CD4-positive, alpha-beta T cell treated with Interleukin-17A for 1 hour (primary cell): Measurements from ENCODE around the gene EMX1.

ENCODE experiments used
- DNase-seq: peaks from one replicate; pipeline ENCODE4 v3.0.0-alpha.2; 2020

Gene EMX1

GRCh38 chr2:72926811-72927465, 9.6 kb downstream of the EMX1 start:
- DNase-seq, result no peak

GRCh38 chr2:72927619-72928550, 10.6 kb downstream of the EMX1 start:
- DNase-seq, result no peak

GRCh38 chr2:72929010-72929409, 11.7 kb downstream of the EMX1 start:
- DNase-seq, result no peak

- DNase-seq, result no peak
Measured at GRCh38 chr2:72931280-72931910, 14.1 kb downstream of the EMX1 start.

GRCh38 chr2:72932045-72932740, 14.9 kb downstream of the EMX1 start:
- DNase-seq, result no peak

GRCh38 chr2:72932805-72933204, 15.5 kb downstream of the EMX1 start:
- DNase-seq, result no peak

- DNase-seq, result no peak
Measured at GRCh38 chr2:72933207-72933606, 15.9 kb downstream of the EMX1 start.

- DNase-seq, result no peak
Measured at GRCh38 chr2:72933646-72934151, 16.4 kb downstream of the EMX1 start.

GRCh38 chr2:72934683-72935610, 17.6 kb downstream of the EMX1 start:
- no peak for DNase-seq

- no peak for DNase-seq
Measured at GRCh38 chr2:72935611-72935957, 18.3 kb downstream of the EMX1 start.

GRCh38 chr2:72936660-72937355, 19.5 kb downstream of the EMX1 start:
- no peak for DNase-seq

- DNase-seq, result no peak
Measured at GRCh38 chr2:72937356-72937669, 20.0 kb downstream of the EMX1 start.

- no peak for DNase-seq
Measured at GRCh38 chr2:72938455-72938854, 21.1 kb downstream of the EMX1 start.

GRCh38 chr2:72940361-72940760, 23.0 kb downstream of the EMX1 start:
- no peak for DNase-seq

- DNase-seq, result no peak
Measured at GRCh38 chr2:72940786-72941185, 23.5 kb downstream of the EMX1 start.

- no peak for DNase-seq
Measured at GRCh38 chr2:72942293-72942692, 25.0 kb downstream of the EMX1 start.

GRCh38 chr2:72942881-72943418, 25.6 kb downstream of the EMX1 start:
- no peak for DNase-seq

- DNase-seq, result no peak
Measured at GRCh38 chr2:72943540-72944395, 26.4 kb downstream of the EMX1 start.

GRCh38 chr2:72944804-72945449, 27.6 kb downstream of the EMX1 start:
- DNase-seq, result no peak
